ENCODE results near the gene MPPED1.

DNA sequence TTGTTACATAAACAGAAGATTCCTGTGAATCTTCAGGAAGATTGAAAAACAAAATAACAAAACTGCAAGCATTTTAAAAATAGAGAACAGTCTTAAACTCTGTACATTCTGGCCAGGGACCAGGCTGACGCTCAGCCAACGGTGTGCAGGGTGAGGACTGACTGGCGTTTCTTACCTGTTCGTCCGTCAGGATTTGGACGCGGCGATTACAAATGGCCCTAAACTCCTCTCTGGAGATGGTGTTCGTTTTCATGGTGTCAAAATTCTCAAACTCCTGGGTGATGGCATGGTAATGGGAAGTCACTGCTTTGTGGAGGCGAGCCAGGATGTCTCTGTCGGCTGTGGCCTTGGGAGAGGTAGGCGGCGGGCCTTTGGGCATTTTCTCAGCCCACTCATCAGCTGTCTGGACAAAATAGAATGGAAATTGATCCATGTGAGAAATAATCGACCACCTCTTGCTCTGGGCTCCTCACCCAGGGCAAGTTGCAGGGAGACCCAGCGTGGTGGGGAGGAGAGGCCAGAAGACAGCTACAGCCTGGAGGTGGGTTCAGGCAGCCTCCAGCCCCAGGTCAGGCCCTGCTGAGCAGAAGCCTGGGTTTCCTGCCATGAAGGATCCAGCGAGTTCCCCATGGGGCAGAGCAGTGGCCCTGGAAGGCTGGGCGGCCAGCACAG is 143.0 kb downstream of the MPPED1 start:
- TF ChIP-seq, protein P1, sequence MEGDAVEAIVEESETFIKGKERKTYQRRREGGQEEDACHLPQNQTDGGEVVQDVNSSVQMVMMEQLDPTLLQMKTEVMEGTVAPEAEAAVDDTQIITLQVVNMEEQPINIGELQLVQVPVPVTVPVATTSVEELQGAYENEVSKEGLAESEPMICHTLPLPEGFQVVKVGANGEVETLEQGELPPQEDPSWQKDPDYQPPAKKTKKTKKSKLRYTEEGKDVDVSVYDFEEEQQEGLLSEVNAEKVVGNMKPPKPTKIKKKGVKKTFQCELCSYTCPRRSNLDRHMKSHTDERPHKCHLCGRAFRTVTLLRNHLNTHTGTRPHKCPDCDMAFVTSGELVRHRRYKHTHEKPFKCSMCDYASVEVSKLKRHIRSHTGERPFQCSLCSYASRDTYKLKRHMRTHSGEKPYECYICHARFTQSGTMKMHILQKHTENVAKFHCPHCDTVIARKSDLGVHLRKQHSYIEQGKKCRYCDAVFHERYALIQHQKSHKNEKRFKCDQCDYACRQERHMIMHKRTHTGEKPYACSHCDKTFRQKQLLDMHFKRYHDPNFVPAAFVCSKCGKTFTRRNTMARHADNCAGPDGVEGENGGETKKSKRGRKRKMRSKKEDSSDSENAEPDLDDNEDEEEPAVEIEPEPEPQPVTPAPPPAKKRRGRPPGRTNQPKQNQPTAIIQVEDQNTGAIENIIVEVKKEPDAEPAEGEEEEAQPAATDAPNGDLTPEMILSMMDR (IDR thresholded peaks at IDR 0.05), result no peak
- no peak for TF ChIP-seq ZFX (IDR thresholded peaks at IDR 0.05; ENCODE audit: borderline replicate concordance)
